GM21576 (cell line): Measurements from ENCODE around the gene BLID.

Experiments
- ATAC-seq: cut with Tn5 transposase; IDR thresholded peaks from one replicate; pipeline ENCODE4 v1.9.1; 2021; ENCODE audit warnings: mild to moderate bottlenecking, moderate library complexity; ENCODE audit not compliant: unreplicated experiment

BLID gene

DNA sequence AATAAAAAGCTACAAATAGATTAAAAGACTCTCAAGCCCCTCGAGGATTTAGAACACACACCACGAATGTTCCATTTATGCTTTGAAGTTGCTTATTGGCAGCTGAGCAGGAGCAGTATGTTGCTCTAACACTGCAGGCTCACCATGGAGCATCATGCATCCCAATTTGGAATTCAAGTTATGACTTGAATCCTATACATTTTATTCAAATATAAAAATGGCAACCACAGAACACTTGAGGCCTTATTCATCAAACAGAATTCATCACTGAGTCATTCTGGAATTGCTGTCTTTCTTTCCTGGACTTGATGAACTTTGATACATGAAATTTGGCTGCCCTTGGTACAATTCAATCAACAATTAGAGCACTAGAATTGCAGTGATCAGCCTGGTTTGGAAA lies 24.5 kb upstream of the BLID start:
- ATAC-seq, result no peak

GRCh38 chr11:122139595-122139866 lies 23.5 kb upstream of the BLID start:
- ATAC-seq, result no peak

- no peak for ATAC-seq
These were observed 23.0 kb upstream of the BLID start for GRCh38 chr11:122138744-122139594.

- ATAC-seq, result no peak
These were observed 21.2 kb upstream of the BLID start for GRCh38 chr11:122137078-122137793.

DNA sequence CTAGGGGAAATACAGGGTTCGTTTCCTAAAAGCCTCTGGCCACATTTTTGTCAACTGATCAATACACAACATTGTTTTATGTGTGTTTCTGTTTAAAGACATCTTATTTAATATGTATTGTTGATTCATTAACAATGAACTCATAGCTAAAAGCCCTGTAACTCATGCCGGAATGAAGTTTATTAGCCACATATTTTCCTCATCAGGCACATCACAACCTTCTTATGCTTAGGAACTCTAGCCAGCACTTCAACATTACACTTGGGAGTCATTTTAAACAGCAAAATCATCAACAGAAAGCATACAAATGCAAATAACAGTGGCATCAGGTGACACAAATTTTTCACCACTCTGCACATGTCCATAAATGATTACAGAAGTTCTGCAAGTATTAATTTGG lies 15.1 kb upstream of the BLID start:
- ATAC-seq, result no peak

- no peak for ATAC-seq
These were observed 12.1 kb upstream of the BLID start for GRCh38 chr11:122128146-122128545.

- ATAC-seq, result no peak
These were observed 11.0 kb upstream of the BLID start for GRCh38 chr11:122127020-122127419.

GRCh38 chr11:122126024-122126688 lies 10.1 kb upstream of the BLID start:
- no peak for ATAC-seq

GRCh38 chr11:122123263-122123929 lies 7.4 kb upstream of the BLID start:
- ATAC-seq, result no peak

GRCh38 chr11:122122179-122122578 lies 6.2 kb upstream of the BLID start:
- no peak for ATAC-seq

DNA sequence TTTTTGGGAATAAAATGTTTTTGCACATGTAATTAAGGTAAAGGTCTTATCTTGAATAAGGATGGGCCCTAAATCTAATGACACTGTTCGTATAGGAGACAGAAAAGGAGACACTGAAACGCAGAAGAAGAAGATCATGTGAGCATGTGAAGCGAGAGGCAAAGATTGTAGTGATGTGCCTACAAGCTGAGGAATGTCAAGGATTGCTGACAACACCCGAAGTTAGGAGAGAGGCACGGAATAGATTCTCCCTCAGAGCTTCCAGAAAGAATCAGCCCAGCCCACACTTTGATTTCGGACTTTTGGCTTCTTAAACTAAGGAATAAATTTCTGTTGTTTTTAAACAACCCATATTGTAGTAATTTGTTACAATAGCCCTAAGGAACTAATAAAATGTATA lies 4.1 kb upstream of the BLID start:
- ATAC-seq, result no peak

GRCh38 chr11:122116591-122116990 lies 576 bp upstream of the BLID start:
- ATAC-seq, result no peak

DNA sequence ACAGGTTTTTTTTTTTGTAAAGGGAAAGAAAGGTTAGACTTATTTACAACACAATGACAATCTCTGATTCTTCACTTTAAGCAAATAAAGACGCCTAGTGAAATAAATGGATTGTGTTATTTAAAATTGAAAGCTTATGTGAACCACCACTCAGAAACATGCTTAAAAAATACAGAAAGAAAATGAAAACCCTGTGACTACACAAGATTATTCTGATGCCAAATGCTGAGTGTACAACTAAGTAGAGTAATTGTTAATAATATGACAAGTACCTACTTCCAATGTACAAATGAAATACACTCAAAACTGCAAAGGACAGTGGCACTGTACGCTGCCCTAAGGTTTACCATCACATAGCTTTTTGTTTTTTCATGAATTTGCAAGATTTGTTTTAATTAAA lies 1.0 kb downstream of the BLID start:
- no peak for ATAC-seq

DNA sequence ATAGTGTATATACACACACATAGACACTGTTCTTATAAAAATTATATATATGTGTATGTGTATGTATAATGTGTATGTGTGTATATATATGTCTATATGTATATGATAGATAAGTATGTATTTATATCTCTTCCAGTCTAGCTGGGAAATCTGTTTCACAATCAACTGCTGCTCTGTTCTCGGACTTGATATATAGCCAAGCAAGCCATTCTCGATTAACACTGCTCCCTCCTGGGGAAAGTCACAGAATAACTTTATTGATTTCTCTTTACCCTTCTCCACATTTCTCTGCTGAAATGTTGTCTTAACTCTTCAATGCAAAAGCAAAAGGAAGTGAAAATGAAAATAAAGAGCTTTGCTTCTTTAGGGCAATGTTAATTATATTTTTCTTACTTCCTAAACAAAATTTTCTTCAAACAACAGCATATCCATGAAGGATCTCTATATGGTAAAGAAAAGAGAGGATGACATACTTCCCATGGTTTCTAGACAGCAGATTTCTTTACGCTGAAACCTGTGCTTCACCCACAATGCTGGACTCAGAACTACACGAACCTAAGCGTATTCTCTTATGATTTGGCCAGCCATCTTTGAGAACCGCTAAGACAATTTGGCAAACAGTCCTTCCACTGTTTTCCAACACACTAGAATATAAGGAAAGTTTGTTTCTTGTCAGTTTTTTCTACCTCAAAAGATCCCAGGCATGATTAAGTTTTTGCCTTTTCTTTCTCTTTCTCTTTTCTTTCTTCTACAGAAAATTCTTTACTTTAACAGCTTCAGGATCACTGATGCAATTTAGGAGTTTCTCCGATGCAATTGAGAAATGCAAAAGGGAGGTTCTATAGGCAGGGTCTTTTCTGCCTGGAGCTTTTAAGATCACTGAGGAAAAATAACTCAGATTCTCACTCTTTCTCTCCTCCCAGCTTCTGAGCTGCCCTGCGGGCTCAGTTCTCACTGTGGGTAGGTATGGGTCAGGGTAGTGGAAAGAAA lies 1.9 kb downstream of the BLID start:
- no peak for ATAC-seq

GRCh38 chr11:122112470-122113365 lies 3.3 kb downstream of the BLID start:
- ATAC-seq, result no peak

- ATAC-seq, result no peak
These were observed 6.1 kb downstream of the BLID start for GRCh38 chr11:122109932-122110331.

DNA sequence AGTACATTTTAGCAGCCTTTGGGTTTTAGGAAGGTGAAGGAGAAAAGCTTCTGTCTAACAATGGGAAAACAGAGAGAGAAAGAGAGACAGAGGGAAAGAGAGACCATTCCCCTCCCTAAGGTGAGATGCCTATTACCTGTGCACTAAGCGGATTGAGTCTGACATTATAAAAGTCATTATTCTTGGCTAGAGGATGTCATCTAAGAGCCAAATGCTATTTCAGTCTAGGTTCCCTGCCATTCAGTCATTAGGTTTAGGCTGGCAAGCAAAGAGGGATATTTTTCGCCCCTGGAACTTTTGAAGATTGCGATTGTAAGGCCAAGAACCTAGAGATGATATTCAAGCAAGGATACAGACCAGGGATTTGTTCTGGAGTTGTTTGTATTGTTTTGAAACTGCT lies 7.2 kb downstream of the BLID start:
- ATAC-seq, result no peak

DNA sequence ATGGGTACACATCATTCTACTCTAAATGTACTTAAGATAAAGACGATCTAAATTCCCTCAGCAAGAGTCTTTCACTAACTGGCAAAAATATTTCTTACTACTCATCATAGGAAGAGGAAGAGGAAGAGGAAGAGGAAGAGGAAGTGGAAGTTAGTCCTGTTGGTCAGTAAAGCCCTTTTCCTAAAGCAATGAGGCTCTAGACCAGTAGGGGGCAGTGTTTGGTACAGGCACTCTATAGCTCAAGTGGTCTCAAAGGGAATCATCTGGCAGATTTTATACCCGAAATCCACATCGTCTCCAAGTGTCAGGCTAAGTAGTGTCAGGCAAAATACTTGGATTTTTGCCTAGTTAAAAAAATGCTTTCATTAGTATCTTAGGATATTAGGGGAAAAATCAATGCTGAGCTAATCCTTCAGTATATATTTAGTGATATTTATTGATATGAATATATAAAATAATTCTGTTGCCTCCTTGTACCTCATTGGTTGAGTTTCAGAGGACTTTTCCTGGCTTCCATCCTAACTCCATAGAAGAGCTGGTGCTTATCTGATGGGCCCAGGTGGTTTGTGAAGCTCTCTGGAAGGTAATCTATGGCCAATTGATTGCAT lies 7.7 kb downstream of the BLID start:
- no peak for ATAC-seq

DNA sequence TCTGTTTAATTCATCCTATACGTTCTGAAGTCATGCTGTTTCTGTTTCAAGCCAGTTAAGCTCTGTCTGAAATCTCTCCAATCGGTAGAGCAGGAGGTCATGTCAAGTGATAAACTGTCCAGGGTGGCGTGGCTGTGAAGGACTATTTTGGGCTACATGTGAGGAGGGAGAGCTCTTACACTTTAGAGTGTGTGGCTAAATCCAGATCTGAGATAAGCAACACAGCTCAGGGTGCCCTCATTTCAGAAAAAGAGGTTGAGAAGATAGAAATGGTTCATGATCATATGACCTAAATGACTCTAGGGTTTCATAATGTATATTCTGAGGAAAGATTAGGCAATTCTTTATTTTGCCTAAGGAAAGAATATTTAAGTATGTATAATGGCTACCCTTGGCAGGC lies 8.4 kb downstream of the BLID start:
- ATAC-seq, result no peak
